ENCODE results near the gene CFD.

DNA sequence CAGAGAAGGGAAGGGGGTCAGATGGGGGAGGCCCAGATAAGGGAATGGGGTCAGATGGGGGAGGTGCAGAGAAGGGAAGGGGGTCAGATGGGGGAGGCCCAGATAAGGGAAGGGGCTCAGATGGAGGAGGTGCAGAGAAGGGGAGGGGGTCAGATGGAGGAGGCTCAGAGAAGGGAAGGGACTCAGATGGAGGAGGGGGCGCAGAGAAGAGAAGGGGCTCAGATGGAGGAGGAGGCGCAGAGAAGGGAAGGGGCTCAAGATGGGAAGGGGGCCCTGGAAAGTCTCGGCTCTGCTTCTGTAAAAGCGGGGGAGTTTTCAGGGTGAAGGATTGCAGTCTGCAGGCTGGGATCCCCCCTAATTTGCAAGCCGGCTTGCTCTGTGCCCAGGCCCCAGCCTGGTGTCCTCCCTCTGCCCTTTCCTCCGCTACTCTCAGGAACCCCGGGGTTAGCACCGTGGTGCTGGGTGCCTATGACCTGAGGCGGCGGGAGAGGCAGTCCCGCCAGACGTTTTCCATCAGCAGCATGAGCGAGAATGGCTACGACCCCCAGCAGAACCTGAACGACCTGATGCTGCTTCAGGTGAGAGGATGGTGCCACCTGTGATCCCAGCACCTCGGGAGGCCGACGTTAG lies 30.2 kb upstream of the CFD start:
- TF ChIP-seq TAF1 (IDR thresholded peaks at IDR 0.05; ENCODE audit: low read depth) (no peak), EP300 (conservative IDR thresholded peaks at IDR 0.05; ENCODE audit: poor library complexity, severe bottlenecking) (no peak), EZH2 (IDR thresholded peaks at IDR 0.05; ENCODE audit: borderline replicate concordance, insufficient read depth, low read length, poor library complexity, severe bottlenecking) (no peak)
- TF ChIP-seq, protein P1, sequence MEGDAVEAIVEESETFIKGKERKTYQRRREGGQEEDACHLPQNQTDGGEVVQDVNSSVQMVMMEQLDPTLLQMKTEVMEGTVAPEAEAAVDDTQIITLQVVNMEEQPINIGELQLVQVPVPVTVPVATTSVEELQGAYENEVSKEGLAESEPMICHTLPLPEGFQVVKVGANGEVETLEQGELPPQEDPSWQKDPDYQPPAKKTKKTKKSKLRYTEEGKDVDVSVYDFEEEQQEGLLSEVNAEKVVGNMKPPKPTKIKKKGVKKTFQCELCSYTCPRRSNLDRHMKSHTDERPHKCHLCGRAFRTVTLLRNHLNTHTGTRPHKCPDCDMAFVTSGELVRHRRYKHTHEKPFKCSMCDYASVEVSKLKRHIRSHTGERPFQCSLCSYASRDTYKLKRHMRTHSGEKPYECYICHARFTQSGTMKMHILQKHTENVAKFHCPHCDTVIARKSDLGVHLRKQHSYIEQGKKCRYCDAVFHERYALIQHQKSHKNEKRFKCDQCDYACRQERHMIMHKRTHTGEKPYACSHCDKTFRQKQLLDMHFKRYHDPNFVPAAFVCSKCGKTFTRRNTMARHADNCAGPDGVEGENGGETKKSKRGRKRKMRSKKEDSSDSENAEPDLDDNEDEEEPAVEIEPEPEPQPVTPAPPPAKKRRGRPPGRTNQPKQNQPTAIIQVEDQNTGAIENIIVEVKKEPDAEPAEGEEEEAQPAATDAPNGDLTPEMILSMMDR (IDR thresholded peaks at IDR 0.05; ENCODE audit: poor library complexity, severe bottlenecking), result no peak
